Tibial nerve (tissue), 4 donors: ENCODE data around the gene GPR87. TPM values are rescaled to one million over a fixed set of nuclear protein-coding genes. Genes with fewer than 3 reads are reported as not detected.
A peak's percentile ranks its signal among the peaks of the same experiment; 100 is the strongest.

Experiments
- DNase-seq, 2 donors: peaks; one replicate each; pipeline ENCODE4 v3.0.0-alpha.2; 2019; ENCODE audit warnings: low spot score in 2 of 2
- H3K27ac ChIP-seq, 4 donors: fragments of 200-600 bp; sonication (generic) in 3 of 4; one replicate each; pipeline ENCODE4 v1.5.1; 2017 to 2019; ENCODE audit warnings: mild to moderate bottlenecking in 1 of 4
- H3K27me3 ChIP-seq, 2 donors: fragments of 200-600 bp; sonication (generic) in 1 of 2; one replicate each; pipeline versions ENCODE4 v1.5.1 to v1.6.0; 2017 to 2019
- H3K36me3 ChIP-seq, 3 donors: fragments of 200-600 bp; sonication (generic); one replicate each; pipeline ENCODE4 v1.5.1; 2018 to 2019
- H3K4me1 ChIP-seq, 4 donors: fragments of 200-600 bp; sonication (generic) in 3 of 4; one replicate each; pipeline ENCODE4 v1.5.1; 2017 to 2019
- H3K4me3 ChIP-seq, 4 donors: fragments of 200-600 bp; sonication (generic) in 3 of 4; one replicate each; pipeline ENCODE4 v1.5.1; 2017 to 2019; ENCODE audit warnings: mild to moderate bottlenecking in 1 of 4, moderate library complexity in 1 of 4
- H3K9me3 ChIP-seq, 4 donors: fragments of 200-600 bp; sonication (generic) in 3 of 4; one replicate each; pipeline ENCODE4 v1.5.1; 2017 to 2019
- CTCF ChIP-seq, 5 experiments: fragments of 200-600 bp in 3 of 5; fragments of 450-650 bp in 2 of 5; sonication (generic) in 3 of 5; IDR thresholded peaks; one replicate each; pipeline ENCODE4 v1.5.1; 2016 to 2019; ENCODE audit warnings: antibody characterized with exemption in 5 of 5, mild to moderate bottlenecking in 3 of 5, moderate library complexity in 2 of 5
- EP300 ChIP-seq, 2 donors: sonication (generic); formaldehyde crosslinking; IDR thresholded peaks; one replicate each; pipeline ENCODE4 v1.6.1; 2017; ENCODE audit warnings: antibody characterized with exemption in 2 of 2, mild to moderate bottlenecking in 1 of 2
- POLR2A ChIP-seq, 2 donors: fragments of 450-650 bp; IDR thresholded peaks; one replicate each; pipeline ENCODE4 v1.6.1; 2017; ENCODE audit warnings: antibody characterized with exemption in 2 of 2, mild to moderate bottlenecking in 2 of 2, moderate library complexity in 2 of 2
- WGBS, 2 donors: methylation state at CpG; one replicate each; pipeline ENCODE4 v1.1.5; 2018; 5-methylcytosine and 5-hydroxymethylcytosine counted together
- total RNA-seq, 4 donors: library from RNA; depleted of rRNA; stranded (reverse); fragments of >200 nt; gene quantifications; one replicate each; pipeline ENCODE4 v1.1.0, GENCODE V29; 2016

The GPR87 gene
- total RNA-seq, 4 donors from 2014 or later, result not detected

- H3K27me3 ChIP-seq, result no peaks in the 10 kb centered on the region
- WGBS, 2 donors, result 86 to 100% methylated on average over 1 of the region's 1 CpG
- no peak for DNase-seq
- peaks cover 0 to 21% (median 0%) of the 10 kb centered on the region in 4 donors for H3K4me1 ChIP-seq
- H3K4me3 ChIP-seq, result no peak overlapping the region
- H3K9me3 ChIP-seq, result no peaks in the 10 kb centered on the region
- H3K27ac ChIP-seq, result no peak overlapping the region
- no peak for TF ChIP-seq POLR2A (IDR thresholded peaks at IDR 0.05)
- TF ChIP-seq CTCF (IDR thresholded peaks at IDR 0.05), result no peak
- no peak for TF ChIP-seq EP300 (IDR thresholded peaks at IDR 0.05)
- no peaks in the 10 kb centered on the region for H3K36me3 ChIP-seq
Measured at GRCh38 chr3:151351219-151351618, 34.6 kb upstream of the GPR87 start.

GRCh38 chr3:151350656-151351055 lies 34.0 kb upstream of the GPR87 start:
- H3K9me3 ChIP-seq, result no peaks in the 10 kb centered on the region
- no peak for DNase-seq
- no peaks in the 10 kb centered on the region for H3K36me3 ChIP-seq
- H3K27ac ChIP-seq, result no peak overlapping the region
- TF ChIP-seq CTCF (IDR thresholded peaks at IDR 0.05), result no peak
- TF ChIP-seq POLR2A (IDR thresholded peaks at IDR 0.05), result no peak
- no peak for TF ChIP-seq EP300 (IDR thresholded peaks at IDR 0.05)
- peaks cover 0 to 24% (median 0%) of the 10 kb centered on the region in 4 donors for H3K4me1 ChIP-seq
- WGBS, 2 donors, result 77 to 86% methylated on average over 1 of the region's 1 CpG
- no peak overlapping the region for H3K4me3 ChIP-seq
- H3K27me3 ChIP-seq, result no peaks in the 10 kb centered on the region

GRCh38 chr3:151347432-151347831 lies 30.8 kb upstream of the GPR87 start:
- Histone ChIP-seq H3K27ac (no peak overlapping the region), H3K36me3 (no peaks in the 10 kb centered on the region), H3K4me3 (no peak overlapping the region), H3K27me3 (no peaks in the 10 kb centered on the region), H3K9me3 (no peaks in the 10 kb centered on the region), H3K4me1 (peaks cover 0 to 26% (median 0%) of the 10 kb centered on the region in 4 donors)
- 68% methylated on average over 6 of the region's 6 CpGs for WGBS, 2 donors
- DNase-seq, result peak in 1 of 2 donors; percentile 48
- TF ChIP-seq EP300 (IDR thresholded peaks at IDR 0.05) (peak in 1 of 2 donors; percentile 86), POLR2A (IDR thresholded peaks at IDR 0.05) (no peak), CTCF (IDR thresholded peaks at IDR 0.05) (no peak)

- H3K9me3 ChIP-seq, result no peaks in the 10 kb centered on the region
- no peak for DNase-seq
- WGBS, 2 donors, result 47 to 73% methylated on average over 3 of the region's 3 CpGs
- no peak for TF ChIP-seq POLR2A (IDR thresholded peaks at IDR 0.05)
- peak in 1 of 2 donors; percentile 42 for TF ChIP-seq EP300 (IDR thresholded peaks at IDR 0.05)
- TF ChIP-seq CTCF (IDR thresholded peaks at IDR 0.05), result no peak
- H3K27ac ChIP-seq, result peak overlapping the region in 1 of 4 donors; percentile 81
- H3K27me3 ChIP-seq, result no peaks in the 10 kb centered on the region
- no peaks in the 10 kb centered on the region for H3K36me3 ChIP-seq
- peaks cover 0 to 26% (median 0%) of the 10 kb centered on the region in 4 donors for H3K4me1 ChIP-seq
- H3K4me3 ChIP-seq, result no peak overlapping the region
Measured at GRCh38 chr3:151346292-151346691, 29.7 kb upstream of the GPR87 start.

- H3K27me3 ChIP-seq, result no peaks in the 10 kb centered on the region
- no peaks in the 10 kb centered on the region for H3K9me3 ChIP-seq
- DNase-seq, result peak in 1 of 2 donors; percentile 61
- no peaks in the 10 kb centered on the region for H3K36me3 ChIP-seq
- peaks cover 0 to 26% (median 0%) of the 10 kb centered on the region in 4 donors for H3K4me1 ChIP-seq
- no peak for TF ChIP-seq CTCF (IDR thresholded peaks at IDR 0.05)
- TF ChIP-seq POLR2A (IDR thresholded peaks at IDR 0.05), result no peak
- no peak for TF ChIP-seq EP300 (IDR thresholded peaks at IDR 0.05)
- H3K27ac ChIP-seq, result peak overlapping the region in 3 of 4 donors; percentile 37 to 81 (median 61)
- WGBS, 2 donors, result 30 to 33% methylated on average over 2 of the region's 2 CpGs
- H3K4me3 ChIP-seq, result peak overlapping the region in 2 of 4 donors; percentile 8 to 36
Measured at GRCh38 chr3:151345859-151346258, 29.2 kb upstream of the GPR87 start.
